GM18951 (cell line): ENCODE data around the gene ATE1.

Experiments used
- POLR2A ChIP-seq: IDR thresholded peaks from 4 replicates; pipeline ENCODE4 v1.6.1; 2011; ENCODE audit warnings: mild to moderate bottlenecking; ENCODE audit not compliant: insufficient read length, insufficient read depth; ENCODE audit errors: extremely low read depth
- in situ Hi-C: fragments of 300-500 bp; cut with MboI; formaldehyde crosslinking; loops from one replicate; pipeline ENCODE4 v1.12.0; 2022; ENCODE audit warnings: low sequenced_read_pairs, mixed read lengths, inconsistent platforms; ENCODE audit not compliant: unreplicated experiment

ATE1 gene

DNA sequence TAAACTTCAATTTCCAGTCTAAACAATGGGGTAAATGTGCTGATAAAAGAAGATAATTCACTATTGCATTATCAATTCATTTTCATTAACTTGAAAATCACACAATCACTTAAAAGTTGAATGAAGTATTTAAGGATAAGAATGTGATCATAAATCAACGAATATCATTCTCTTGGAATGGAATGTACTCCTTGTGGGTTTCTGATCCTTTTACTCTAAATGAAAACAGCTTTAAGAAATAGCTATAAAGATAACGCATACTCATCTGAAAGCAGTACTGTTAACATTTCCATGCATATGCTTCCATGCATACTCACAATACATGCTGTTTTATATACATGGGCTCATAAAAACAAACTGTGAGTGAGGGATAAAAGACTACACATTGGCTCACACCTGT is 108.8 kb downstream of the ATE1 start:
- in situ Hi-C loops, result no loop called here
- no peak for TF ChIP-seq POLR2A

DNA sequence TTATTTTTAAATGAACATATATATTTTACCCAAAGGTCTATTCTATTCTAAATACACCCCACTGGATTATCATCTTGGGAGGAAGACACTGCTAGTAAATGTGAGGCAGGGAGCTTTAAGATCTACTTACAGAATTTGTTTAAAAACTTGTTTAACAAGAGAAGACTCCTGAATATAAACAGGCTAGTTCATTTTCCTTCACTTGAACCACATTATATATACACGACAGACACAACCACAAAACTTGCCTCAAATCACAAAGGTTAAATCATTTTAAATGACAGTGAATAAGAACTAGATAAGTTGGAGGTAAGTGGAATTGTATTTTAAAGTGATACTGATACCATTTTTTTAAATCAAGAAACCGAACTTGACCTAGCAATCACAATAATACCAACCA is 109.2 kb downstream of the ATE1 start:
- no peak for TF ChIP-seq POLR2A
- in situ Hi-C loops, result no loop called here

DNA sequence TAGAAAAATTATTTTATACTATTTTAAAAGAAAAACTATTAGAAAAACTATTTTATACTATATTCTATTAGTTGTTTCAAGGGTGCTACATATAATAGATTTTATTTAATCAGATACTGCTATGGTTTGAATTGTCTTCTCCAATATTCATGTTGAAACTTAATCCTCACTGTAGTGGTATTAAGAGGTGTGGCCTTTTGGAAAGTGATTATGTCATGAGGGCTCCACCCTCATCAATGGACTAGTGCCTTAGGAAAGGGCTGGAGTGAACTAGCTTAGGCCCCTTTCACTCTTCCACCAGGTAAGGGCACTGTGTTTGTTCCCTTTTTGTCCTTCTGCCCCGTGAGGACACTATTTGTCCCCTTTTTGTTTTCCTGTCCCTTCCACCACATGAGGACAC is 111.6 kb downstream of the ATE1 start:
- in situ Hi-C loops, result no loop called here
- TF ChIP-seq POLR2A, result no peak

DNA sequence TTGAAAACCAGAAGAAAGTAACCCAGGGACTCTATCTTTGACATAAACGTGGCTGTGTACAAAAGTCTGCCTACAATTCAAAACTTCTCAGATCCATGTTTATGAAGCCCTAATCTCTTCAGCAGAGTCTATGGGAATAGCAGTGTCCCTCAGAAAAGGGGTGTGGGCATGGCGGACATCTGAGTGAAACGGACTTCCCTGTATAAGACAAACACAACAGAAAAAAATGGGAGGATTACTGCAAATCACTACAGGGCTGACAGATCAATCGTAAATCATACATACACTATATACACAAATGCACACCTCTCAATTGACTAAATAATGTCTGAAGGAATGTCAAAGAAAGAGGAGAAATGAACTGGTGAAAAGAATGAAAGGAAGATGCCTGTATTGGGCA is 114.0 kb downstream of the ATE1 start:
- TF ChIP-seq POLR2A, result no peak
- in situ Hi-C loops, result no loop called here

DNA sequence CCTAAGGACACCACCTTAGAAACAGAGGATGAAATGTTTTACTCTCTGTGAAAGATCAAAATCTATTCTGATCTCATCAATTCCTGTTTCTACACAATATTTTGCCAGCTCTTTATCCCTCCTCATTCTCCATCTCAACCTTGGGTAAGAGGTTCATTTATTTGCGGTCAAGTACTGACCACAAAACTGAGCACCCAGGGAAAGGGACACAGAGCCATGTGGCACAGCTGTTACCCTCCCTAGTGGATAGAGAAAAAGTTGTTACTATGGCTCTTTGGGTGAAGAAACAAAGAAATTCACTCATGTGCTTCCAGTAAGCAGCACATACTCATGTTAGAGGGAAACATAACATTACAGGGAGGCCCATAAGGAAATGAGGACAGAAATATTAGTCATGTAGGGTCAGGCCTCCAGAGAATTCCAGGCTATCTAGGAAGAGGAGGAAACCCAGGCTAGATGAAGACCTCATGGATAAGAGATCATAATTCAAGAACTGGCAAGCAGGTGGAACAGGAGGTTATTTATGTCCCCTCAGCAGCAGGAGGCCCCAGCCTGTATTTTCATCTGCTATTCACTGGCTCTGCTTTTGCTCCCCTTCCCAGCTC is 114.5 kb downstream of the ATE1 start:
- in situ Hi-C loops, result no loop called here
- no peak for TF ChIP-seq POLR2A

DNA sequence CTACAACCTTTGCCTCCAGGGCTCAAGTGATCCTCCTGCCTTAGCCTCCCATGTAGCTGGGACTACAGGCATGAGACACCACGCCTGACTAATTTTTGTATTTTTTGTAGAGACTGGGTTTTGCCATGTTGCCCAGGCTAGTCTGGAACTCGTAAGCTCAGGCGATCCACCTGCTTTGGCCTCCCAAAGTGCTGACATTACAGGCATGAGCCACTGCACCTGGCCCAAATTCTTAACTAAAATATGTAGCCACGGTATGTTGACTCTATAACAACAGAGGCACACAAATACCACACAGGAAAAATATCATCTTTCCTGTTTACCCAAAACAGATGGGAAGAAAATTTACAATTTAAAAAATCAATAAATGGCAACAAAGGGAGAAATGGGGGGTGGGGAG is 115.8 kb downstream of the ATE1 start:
- TF ChIP-seq POLR2A, result no peak
- in situ Hi-C loops, result no loop called here

DNA sequence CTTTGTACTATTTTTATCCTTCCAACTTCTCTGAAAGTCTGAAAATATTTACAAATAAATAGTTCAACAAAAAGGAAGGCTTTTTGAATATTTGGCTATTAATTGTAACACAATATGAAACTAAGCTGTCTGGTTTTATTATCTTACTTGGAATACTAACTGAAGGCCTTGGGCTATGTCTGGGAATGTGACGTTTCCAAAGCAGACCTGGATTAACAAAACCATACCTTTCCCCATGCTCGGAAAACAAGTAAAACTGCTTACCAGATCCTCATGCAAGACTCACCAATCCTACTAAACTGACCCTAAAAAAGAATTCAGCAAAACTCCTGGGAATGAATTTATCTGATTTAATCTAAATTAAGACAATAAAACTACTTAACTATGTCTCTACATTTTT is 116.4 kb downstream of the ATE1 start:
- no peak for TF ChIP-seq POLR2A
- in situ Hi-C loops, result no loop called here

DNA sequence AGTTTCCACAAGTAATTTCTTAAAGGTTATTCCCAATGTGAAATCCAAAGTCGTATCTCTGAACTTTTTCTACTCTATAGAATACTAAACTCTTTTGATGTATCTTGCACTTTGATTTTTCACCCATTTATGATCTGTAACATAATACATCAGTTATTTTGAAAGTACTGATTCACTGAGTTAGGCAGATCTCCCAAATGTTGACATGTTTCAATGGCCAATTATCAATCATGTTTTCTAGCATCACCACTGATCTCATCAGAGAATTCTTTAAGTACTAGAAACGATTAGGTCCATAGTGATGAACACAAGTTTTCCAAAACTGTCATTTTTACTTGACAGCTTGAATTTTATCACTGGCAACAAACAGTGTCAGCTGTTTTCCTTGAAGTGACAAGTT is 119.0 kb downstream of the ATE1 start:
- no peak for TF ChIP-seq POLR2A
- in situ Hi-C loops, result no loop called here

DNA sequence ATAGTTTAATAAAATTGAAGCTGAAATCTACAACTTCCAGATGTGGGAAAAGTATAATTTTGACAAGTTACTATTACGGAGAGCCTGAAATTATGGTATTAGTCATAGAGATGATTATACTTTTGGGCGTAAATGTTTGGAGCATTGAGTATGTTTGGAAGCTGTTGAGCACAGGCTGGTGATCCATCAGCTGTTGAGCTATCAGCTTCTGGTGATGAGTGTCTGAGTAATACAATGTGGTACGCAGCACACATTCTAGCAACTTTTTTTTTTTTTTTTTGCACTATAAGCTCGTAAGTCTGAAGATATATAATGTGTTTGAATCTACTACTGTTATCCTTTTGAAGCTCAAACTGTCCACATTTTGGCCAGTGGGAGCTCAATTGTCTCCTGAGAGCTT is 123.4 kb downstream of the ATE1 start:
- no peak for TF ChIP-seq POLR2A
- in situ Hi-C loops, result no loop called here

DNA sequence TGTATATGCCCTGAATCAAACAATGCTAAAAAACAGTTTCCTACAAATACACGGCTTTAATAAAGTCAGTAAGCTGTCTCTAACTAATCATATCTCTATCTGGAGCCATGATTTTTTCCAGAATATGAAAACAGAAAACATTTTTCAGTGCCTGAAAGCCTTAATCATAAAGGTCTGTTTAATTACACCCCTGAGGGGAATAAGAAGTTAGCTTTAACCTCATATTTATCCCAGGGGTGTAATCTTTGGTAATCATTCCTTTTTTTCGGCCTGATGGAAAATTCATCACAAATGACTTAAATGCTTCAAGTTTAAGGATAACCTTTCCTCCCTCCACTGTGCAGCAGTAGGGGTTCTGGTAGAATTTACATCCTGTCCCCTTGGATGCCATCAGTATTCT is 124.2 kb downstream of the ATE1 start:
- no peak for TF ChIP-seq POLR2A
- in situ Hi-C loops, result no loop called here

DNA sequence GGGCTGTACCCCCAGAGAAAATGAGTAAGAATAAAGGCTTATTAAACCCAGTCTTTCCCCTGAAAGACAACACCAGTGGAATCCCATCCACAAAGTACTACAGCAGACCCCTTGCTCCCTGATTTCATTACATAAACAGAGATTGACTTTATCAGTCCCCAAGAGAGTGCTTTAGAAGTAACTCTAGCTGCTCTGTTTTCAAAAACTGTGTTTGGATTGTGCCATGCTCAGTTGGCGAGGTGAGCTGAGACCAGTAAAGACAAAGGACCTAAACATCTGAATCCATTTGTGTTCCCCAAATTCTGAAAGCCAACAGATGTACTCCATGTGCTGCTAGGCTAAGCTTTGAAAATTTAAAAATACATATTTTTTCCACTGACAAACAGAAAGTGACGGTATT is 127.0 kb downstream of the ATE1 start:
- in situ Hi-C loops, result no loop called here
- no peak for TF ChIP-seq POLR2A

DNA sequence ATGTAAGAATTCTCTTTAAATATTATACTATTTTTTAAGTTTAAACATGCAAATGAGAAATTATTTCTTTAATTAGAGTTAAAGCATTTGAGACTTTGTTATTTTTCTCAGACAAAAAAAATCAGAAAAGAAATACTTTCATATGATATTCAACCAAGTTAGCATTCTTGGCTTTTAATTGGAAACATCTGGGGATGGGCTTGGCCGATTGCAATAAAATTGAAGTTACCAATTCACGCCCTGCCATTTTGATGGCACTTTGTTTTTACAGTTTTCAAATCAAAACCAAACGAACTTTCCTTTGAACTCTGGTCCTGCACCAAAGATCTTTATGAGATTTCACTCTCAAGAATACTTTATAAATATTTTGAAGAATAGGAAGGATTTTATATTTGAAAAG is 127.7 kb downstream of the ATE1 start:
- in situ Hi-C loops, result no loop called here
- no peak for TF ChIP-seq POLR2A

DNA sequence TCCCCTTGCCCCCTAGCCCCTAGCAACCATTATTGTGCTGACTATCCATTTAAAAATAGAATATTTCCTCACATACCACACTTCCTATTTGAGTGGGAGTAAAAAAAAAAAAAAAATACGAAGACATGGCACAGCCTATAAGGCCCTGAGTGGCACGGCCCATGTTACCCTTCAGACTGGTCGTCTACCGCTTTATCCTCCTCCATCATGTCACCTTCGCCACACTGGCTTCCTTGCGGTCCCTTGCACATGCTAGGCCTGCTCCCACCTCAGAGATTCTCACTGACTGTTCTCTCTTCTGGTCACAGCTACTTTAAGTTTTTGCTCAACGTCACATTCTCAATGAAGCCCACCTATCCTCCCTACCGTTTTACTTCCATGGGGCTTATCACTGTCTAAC is 130.3 kb downstream of the ATE1 start:
- in situ Hi-C loops, result no loop called here
- TF ChIP-seq POLR2A, result no peak

DNA sequence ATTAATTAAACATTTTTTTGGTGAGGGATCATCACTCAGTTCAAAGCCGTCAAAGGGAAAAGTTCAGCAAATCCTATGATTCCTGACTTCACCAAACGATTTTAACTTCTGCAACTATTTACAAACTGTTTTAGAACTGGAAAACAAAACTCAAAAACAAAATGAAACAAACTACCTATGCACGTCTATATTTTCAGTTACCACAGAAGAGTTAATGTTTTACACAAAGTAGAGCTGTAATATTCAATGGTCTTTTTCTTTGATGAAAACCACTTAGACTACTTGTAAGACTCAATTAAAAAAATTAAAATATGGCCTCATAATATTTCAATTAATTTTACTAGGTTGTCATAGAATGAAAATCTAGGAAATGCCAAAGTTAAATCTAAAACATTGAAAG is 131.5 kb downstream of the ATE1 start:
- no peak for TF ChIP-seq POLR2A
- in situ Hi-C loops, result no loop called here

DNA sequence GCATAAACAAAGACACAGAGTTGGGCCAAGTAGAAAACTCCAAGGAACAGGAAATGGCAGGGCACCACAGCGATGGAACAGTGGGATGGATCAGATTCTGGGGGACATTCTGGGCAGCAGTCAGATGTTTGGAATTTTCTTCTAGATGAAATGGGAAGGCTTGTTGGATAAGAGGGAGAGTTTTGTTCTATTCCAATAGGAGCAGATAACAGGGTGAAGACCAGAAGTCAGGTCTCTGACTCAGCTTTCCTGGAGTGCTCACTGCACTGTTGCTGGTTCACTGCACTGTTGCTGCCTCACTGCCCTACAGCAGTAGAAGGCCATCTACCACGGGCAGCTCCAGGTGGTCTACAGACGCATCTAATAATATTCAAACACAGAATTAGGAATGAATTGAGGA is 135.6 kb downstream of the ATE1 start:
- in situ Hi-C loops, result no loop called here
- no peak for TF ChIP-seq POLR2A
